HK-2 (cell line): ENCODE results near the gene METTL25B.

Experiments used
- DNase-seq: peaks from one replicate; pipeline ENCODE4 v3.0.0-alpha.2; 2018; ENCODE audit not compliant: unreplicated experiment

METTL25B gene

GRCh38 chr1:156768610-156769295 is 40.5 kb downstream of the METTL25B start:
- no peak for DNase-seq

GRCh38 chr1:156772222-156772621 is 44.0 kb downstream of the METTL25B start:
- DNase-seq, result no peak

GRCh38 chr1:156772728-156773497 is 44.6 kb downstream of the METTL25B start:
- no peak for DNase-seq

GRCh38 chr1:156773607-156774006 is 45.3 kb downstream of the METTL25B start:
- DNase-seq, result no peak

- no peak for DNase-seq
These were observed 47.5 kb downstream of the METTL25B start for GRCh38 chr1:156775799-156776198.

GRCh38 chr1:156776942-156777341 is 48.7 kb downstream of the METTL25B start:
- no peak for DNase-seq

- no peak for DNase-seq
These were observed 49.3 kb downstream of the METTL25B start for GRCh38 chr1:156777573-156777972.

GRCh38 chr1:156781585-156782186 is 53.4 kb downstream of the METTL25B start:
- no peak for DNase-seq

GRCh38 chr1:156785458-156785857 is 57.2 kb downstream of the METTL25B start:
- DNase-seq, result no peak
